Lung (tissue), 12 donors: Measurements from ENCODE around the gene VPS37B. TPM values are rescaled to one million over a fixed set of nuclear protein-coding genes. Genes with fewer than 3 reads are reported as not detected.
"Not testable (repeated sequence)": the region's sequence is repeated elsewhere in the genome, so short reads cannot be mapped to it uniquely, and the experiment has no call there.

ENCODE experiments used
- ATAC-seq: fragments of 200-7000 bp; cut with Tn5 transposase; one replicate; pipeline ENCODE4 v1.9.1; 2020; ENCODE audit warnings: moderate number of reproducible peaks; ENCODE audit not compliant: insufficient read depth, low FRiP score
- DNase-seq, 3 donors: peaks; one replicate each; pipeline ENCODE4 v3.0.0-alpha.2; 2013 to 2017
- H3K27ac ChIP-seq, 2 donors: one replicate each; pipeline ENCODE4 v1.5.1; 2013; ENCODE audit warnings: mild to moderate bottlenecking in 2 of 2, moderate library complexity in 2 of 2, control low read depth in 1 of 2, inconsistent platforms in 1 of 2, low read depth in 1 of 2, low read length in 1 of 2
- H3K27me3 ChIP-seq, 3 donors: one replicate each; pipeline ENCODE4 v1.5.1; 2013; ENCODE audit warnings: low read length in 2 of 3; ENCODE audit not compliant: control insufficient read depth in 3 of 3, insufficient read depth in 3 of 3
- H3K36me3 ChIP-seq, 4 donors: one replicate each; pipeline ENCODE4 v1.5.1; 2013; ENCODE audit warnings: low read length in 4 of 4, mild to moderate bottlenecking in 1 of 4, moderate library complexity in 1 of 4; ENCODE audit not compliant: control insufficient read depth in 4 of 4, insufficient read depth in 4 of 4
- H3K4me1 ChIP-seq, 5 donors: one replicate each; pipeline ENCODE4 v1.5.1; 2013; ENCODE audit warnings: low read length in 5 of 5, mild to moderate bottlenecking in 2 of 5, moderate library complexity in 1 of 5; ENCODE audit not compliant: control insufficient read depth in 5 of 5, insufficient read depth in 5 of 5
- H3K4me3 ChIP-seq: one replicate; pipeline ENCODE4 v1.5.1; 2013; ENCODE audit warnings: mild to moderate bottlenecking, control low read depth, moderate library complexity
- H3K9ac ChIP-seq, 2 donors: one replicate each; pipeline ENCODE4 v1.5.1; 2013; ENCODE audit warnings: low read length in 2 of 2, control low read depth in 1 of 2; ENCODE audit not compliant: insufficient read depth in 1 of 2
- H3K9me3 ChIP-seq, 4 donors: one replicate each; pipeline ENCODE4 v1.5.1; 2013; ENCODE audit warnings: low read length in 3 of 4, mild to moderate bottlenecking in 1 of 4, moderate library complexity in 1 of 4; ENCODE audit not compliant: control insufficient read depth in 4 of 4, insufficient read depth in 3 of 4
- WGBS, 2 donors: extraction: QIAGEN DNeasy Blood & Tissue Kit; methylation state at CpG; one replicate each; pipeline ENCODE4 v1.1.7; 2013; 5-methylcytosine and 5-hydroxymethylcytosine counted together
- polyA plus RNA-seq, 2 donors: library from polyadenylated mRNA; stranded (reverse); fragments of 200-250 nt; gene quantifications; one replicate each; pipeline ENCODE4 v1.2.1, GENCODE V29; 2013
- total RNA-seq, 2 donors: library from RNA; depleted of rRNA in 1 of 2; stranded (reverse); fragments of >200 nt in 1 of 2; gene quantifications; one replicate each; pipeline ENCODE4 v1.2.1, GENCODE V29; 2014 to 2021
- TF ChIP-seq, protein P1 (sequence below): IDR thresholded peaks from 2 replicates; pipeline ENCODE4 v1.5.1; 2012; ENCODE audit warnings: mild to moderate bottlenecking; ENCODE audit errors: control extremely low read depth, extremely low read depth
- donor health status: control.
- donor health status: control.
- donor health status: Bipolar disorder and iron deficiency.
- donor health status: healthy.
- donor health status: DM: yes; HTN: yes; CAD: no.

Gene VPS37B
- total and polyA plus RNA-seq, 4 donors = 31.0 to 44.1 (median 42.3) TPM

DNA sequence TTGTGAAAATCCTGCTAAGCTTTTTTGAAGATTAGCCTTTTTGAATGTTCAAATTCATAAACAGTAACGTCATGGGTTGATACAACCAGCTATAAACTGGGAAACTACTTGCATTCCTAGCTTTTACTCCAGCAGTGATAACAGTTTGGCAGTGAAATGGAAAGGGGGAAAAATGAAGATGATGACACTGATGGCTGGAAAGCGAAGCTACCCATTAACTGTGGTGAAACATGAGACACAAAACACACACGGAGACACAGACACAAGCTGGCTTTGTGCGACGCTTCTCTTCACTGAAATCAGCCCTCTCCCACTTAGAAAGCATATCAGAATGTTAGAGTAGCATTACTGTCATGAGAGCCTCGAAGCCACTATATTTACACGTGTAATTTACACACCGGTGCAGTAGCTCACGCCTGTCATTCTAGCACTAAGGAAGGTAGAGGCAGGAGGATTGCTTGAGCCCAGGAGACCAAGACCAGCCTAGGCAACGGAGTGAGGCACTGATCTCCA, 15.7 kb downstream of the VPS37B start:
- ATAC-seq = no peak
- TF ChIP-seq, protein P1, sequence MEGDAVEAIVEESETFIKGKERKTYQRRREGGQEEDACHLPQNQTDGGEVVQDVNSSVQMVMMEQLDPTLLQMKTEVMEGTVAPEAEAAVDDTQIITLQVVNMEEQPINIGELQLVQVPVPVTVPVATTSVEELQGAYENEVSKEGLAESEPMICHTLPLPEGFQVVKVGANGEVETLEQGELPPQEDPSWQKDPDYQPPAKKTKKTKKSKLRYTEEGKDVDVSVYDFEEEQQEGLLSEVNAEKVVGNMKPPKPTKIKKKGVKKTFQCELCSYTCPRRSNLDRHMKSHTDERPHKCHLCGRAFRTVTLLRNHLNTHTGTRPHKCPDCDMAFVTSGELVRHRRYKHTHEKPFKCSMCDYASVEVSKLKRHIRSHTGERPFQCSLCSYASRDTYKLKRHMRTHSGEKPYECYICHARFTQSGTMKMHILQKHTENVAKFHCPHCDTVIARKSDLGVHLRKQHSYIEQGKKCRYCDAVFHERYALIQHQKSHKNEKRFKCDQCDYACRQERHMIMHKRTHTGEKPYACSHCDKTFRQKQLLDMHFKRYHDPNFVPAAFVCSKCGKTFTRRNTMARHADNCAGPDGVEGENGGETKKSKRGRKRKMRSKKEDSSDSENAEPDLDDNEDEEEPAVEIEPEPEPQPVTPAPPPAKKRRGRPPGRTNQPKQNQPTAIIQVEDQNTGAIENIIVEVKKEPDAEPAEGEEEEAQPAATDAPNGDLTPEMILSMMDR = no peak
- peaks cover 0 to 26% (median 16%) of the 10 kb centered on the region in 5 donors for H3K4me1 ChIP-seq
- H3K9ac ChIP-seq = peak overlapping the region in 1 of 2 donors; percentile 76
- H3K36me3 ChIP-seq = peaks cover 0 to 8% (median 0%) of the 10 kb centered on the region in 4 donors
- peak overlapping the region in 1 of 2 donors; percentile 17 for H3K27ac ChIP-seq
- no peak overlapping the region for H3K4me3 ChIP-seq
- WGBS, 2 donors = 70 to 82% methylated on average over 10 of the region's 10 CpGs
- DNase-seq = peak in 2 of 3 donors; percentile 66 to 75
- no peaks in the 10 kb centered on the region for H3K27me3 ChIP-seq
- H3K9me3 ChIP-seq = no peaks in the 10 kb centered on the region

DNA sequence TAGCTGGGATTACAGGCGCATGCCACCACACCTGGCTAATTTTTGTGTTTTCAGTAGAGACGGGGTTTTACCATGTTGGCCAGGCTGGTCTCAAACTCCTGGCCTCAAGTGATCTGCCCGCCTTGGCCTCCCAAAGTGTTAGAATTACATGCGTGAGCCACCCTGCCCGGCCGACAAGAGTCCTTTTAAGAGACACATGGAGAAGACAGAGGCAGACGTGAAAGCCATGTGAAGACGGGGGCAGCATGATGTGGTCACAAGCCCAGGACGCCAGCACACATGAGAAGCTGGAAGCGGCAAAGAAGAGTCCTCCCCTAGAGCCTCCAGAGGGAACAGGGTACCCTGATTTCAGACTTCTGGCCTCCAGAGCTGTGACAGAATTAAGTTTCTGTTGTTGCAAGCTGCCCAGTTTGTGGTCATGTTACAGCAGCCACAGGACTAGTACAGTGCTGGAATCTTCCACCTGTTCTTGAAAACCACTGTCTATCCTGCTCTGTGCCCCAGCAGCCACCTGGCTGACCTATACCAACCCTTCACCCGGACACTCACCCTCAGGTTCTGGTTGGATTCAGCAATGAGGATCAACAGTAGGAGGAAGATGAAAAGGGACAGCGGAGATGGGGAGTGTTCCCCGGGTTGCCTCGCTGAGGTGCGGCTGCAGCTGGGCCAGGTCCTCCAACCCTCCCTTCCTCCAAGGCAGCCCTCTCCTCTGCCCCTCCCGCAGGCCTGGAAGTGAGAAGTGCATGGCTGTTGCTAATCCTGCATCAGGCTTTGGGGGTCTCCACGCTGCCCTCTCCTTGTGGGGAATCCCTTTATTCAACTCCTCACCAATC, 16.9 kb downstream of the VPS37B start:
- H3K9ac ChIP-seq = no peak overlapping the region
- 80 to 81% methylated on average over 17 of the region's 17 CpGs for WGBS, 2 donors
- TF ChIP-seq, protein P1 = no peak
- no peaks in the 10 kb centered on the region for H3K27me3 ChIP-seq
- H3K27ac ChIP-seq = peak overlapping the region in 1 of 2 donors; percentile 28
- ATAC-seq = no peak
- no peak for DNase-seq
- H3K36me3 ChIP-seq = peaks cover 0 to 8% (median 0%) of the 10 kb centered on the region in 4 donors
- H3K9me3 ChIP-seq = no peaks in the 10 kb centered on the region
- peaks cover 3 to 28% (median 17%) of the 10 kb centered on the region in 5 donors for H3K4me1 ChIP-seq
- no peak overlapping the region for H3K4me3 ChIP-seq

DNA sequence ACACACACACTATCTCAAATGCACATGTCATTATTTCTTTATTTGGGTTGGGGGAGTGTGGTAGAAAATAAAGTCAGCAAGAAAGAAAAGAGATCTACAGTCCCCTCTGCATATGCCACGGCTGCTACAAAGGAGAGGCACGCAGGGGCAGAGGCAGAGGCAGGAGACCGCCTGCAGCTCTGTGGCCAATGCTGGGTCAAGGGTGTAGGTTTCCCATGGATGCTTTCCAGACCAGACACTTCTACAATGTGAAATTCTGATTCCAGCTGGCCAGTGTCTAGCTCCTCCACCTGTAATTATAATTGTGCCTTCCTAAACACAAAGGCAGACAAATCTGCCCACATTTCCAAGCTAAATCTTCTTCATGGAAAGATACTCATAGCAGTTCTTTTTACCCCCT, 19.2 kb downstream of the VPS37B start:
- DNase-seq = no peak
- Histone ChIP-seq H3K27ac (no peak overlapping the region), H3K4me1 (peaks cover 23 to 37% (median 34%) of the 10 kb centered on the region in 5 donors), H3K9me3 (no peaks in the 10 kb centered on the region), H3K9ac (no peak overlapping the region), H3K4me3 (no peak overlapping the region), H3K36me3 (peaks cover 0 to 8% (median 0%) of the 10 kb centered on the region in 4 donors), H3K27me3 (no peaks in the 10 kb centered on the region)
- ATAC-seq = no peak
- TF ChIP-seq, protein P1 = no peak
- WGBS, 2 donors = 71 to 90% methylated on average over 3 of the region's 3 CpGs

DNA sequence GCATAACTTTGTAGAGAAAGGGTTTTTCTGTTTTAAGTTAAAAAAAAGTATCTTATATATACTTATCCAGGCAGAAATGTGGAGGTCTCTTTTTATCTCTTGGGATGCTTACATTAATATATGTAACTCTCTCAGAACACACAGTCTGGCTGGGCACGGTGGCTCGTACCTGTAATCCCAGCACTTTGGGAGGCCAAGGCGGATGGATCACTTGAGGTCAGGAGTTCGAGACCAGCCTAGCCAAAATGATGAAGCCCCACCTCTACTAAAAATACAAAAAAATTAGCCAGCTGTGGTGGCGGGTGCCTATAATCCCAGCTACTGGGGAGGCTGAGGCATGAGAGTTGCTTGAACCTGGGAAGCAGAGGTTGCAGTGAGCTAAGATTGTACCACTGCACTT, 19.6 kb downstream of the VPS37B start:
- H3K27ac ChIP-seq = not testable (repeated sequence)
- 94 to 98% methylated on average over 5 of the region's 5 CpGs for WGBS, 2 donors
- H3K4me1 ChIP-seq = peaks cover 24 to 40% (median 37%) of the 10 kb centered on the region in 5 donors

More for the DNA sequence above, 19.6 kb downstream of the VPS37B start:
- not testable (repeated sequence) for H3K27me3 ChIP-seq, H3K36me3 ChIP-seq, H3K9ac ChIP-seq, DNase-seq, H3K9me3 ChIP-seq, ATAC-seq, H3K4me3 ChIP-seq
